Mesenchymal stem cell (in vitro differentiated cells and primary cell): ENCODE results near the gene PREB.

Experiments
- DNase-seq: peaks from one replicate; pipeline ENCODE4 v3.0.0-alpha.2; 2013
- H2AFZ ChIP-seq: one replicate; pipeline ENCODE4 v1.6.1; 2013; ENCODE audit warnings: low read depth, mild to moderate bottlenecking, control low read depth, inconsistent platforms, low read length, moderate library complexity
- H2AK5ac ChIP-seq: 2 replicates; pipeline ENCODE4 v1.6.1; 2013; ENCODE audit warnings: low read length, moderate library complexity, mild to moderate bottlenecking, inconsistent platforms; ENCODE audit not compliant: severe bottlenecking
- H2BK120ac ChIP-seq: one replicate; pipeline ENCODE4 v1.6.1; 2013; ENCODE audit warnings: low read depth, mild to moderate bottlenecking, inconsistent platforms, low read length, moderate library complexity
- H2BK12ac ChIP-seq, 2 experiments: one replicate each; pipeline ENCODE4 v1.6.1; 2013; ENCODE audit warnings: inconsistent platforms in 2 of 2, low read length in 2 of 2, mild to moderate bottlenecking in 2 of 2, moderate library complexity in 2 of 2, control low read depth in 1 of 2
- H2BK15ac ChIP-seq: one replicate; pipeline ENCODE4 v1.6.1; 2013; ENCODE audit warnings: mild to moderate bottlenecking, low read depth, inconsistent platforms; ENCODE audit not compliant: poor library complexity, severe bottlenecking
- H2BK5ac ChIP-seq: 2 replicates; pipeline ENCODE4 v1.6.1; 2013; ENCODE audit warnings: low read depth, mild to moderate bottlenecking, low read length, control low read depth, inconsistent platforms; ENCODE audit not compliant: poor library complexity, severe bottlenecking
- H3K14ac ChIP-seq, 2 experiments: one replicate each; pipeline ENCODE4 v1.6.1; 2013; ENCODE audit warnings: inconsistent platforms in 2 of 2, low read length in 2 of 2, control low read depth in 1 of 2, mild to moderate bottlenecking in 1 of 2, moderate library complexity in 1 of 2
- H3K18ac ChIP-seq, 2 experiments: one replicate each; pipeline ENCODE4 v1.6.1; 2013; ENCODE audit warnings: inconsistent platforms in 2 of 2, low read length in 2 of 2, control low read depth in 1 of 2, low read depth in 1 of 2, mild to moderate bottlenecking in 1 of 2
- H3K23ac ChIP-seq, 2 experiments: one replicate each; pipeline ENCODE4 v1.6.1; 2013; ENCODE audit warnings: inconsistent platforms in 2 of 2, low read length in 2 of 2, mild to moderate bottlenecking in 2 of 2, moderate library complexity in 2 of 2, control low read depth in 1 of 2
- H3K27ac ChIP-seq: 2 replicates; pipeline ENCODE4 v1.5.1; 2013; ENCODE audit warnings: mild to moderate bottlenecking, moderate library complexity, low read length, control low read depth, inconsistent platforms; ENCODE audit not compliant: poor library complexity, severe bottlenecking
- H3K27me3 ChIP-seq, 2 experiments: 2 replicates each; pipeline versions ENCODE4 v1.6.1 to v1.7.0; 2013; ENCODE audit warnings: low read length in 2 of 2, mild to moderate bottlenecking in 2 of 2, moderate library complexity in 2 of 2, control low read depth in 1 of 2, inconsistent platforms in 1 of 2; ENCODE audit not compliant: control insufficient read depth in 1 of 2, insufficient read depth in 1 of 2
- H3K36me3 ChIP-seq, 2 experiments: 2 replicates each; pipeline versions ENCODE4 v1.6.1 to v1.7.0; 2013; ENCODE audit warnings: low read length in 2 of 2, control low read depth in 1 of 2, inconsistent platforms in 1 of 2, low read depth in 1 of 2, mild to moderate bottlenecking in 1 of 2; ENCODE audit not compliant: insufficient read depth in 2 of 2, control insufficient read depth in 1 of 2
- H3K4ac ChIP-seq, 2 experiments: one replicate each; pipeline ENCODE4 v1.6.1; 2013; ENCODE audit warnings: inconsistent platforms in 2 of 2, low read length in 2 of 2, mild to moderate bottlenecking in 2 of 2, moderate library complexity in 2 of 2, control low read depth in 1 of 2, low read depth in 1 of 2
- H3K4me1 ChIP-seq: 2 replicates; pipeline ENCODE4 v1.6.1; 2013; ENCODE audit warnings: low read depth, low read length, control low read depth; ENCODE audit not compliant: control insufficient read depth, insufficient read depth
- H3K4me2 ChIP-seq: 2 replicates; pipeline ENCODE4 v1.6.1; 2013; ENCODE audit warnings: low read length, mild to moderate bottlenecking, inconsistent platforms; ENCODE audit not compliant: poor library complexity, severe bottlenecking
- H3K4me3 ChIP-seq, 2 experiments: 2 replicates each; pipeline versions ENCODE4 v1.5.1 to v1.7.0; 2013; ENCODE audit warnings: low read length in 2 of 2, mild to moderate bottlenecking in 2 of 2, control low read depth in 1 of 2, low read depth in 1 of 2; ENCODE audit not compliant: insufficient read depth in 1 of 2
- H3K79me1 ChIP-seq: replicated peaks from 2 replicates; pipeline ENCODE4 v1.6.1; 2013; ENCODE audit warnings: mild to moderate bottlenecking, control low read depth, low read length, inconsistent platforms; ENCODE audit not compliant: poor library complexity, severe bottlenecking
- H3K9ac ChIP-seq: 2 replicates; pipeline ENCODE4 v1.7.0; 2013; ENCODE audit warnings: mild to moderate bottlenecking, low read length, moderate library complexity
- H3K9me3 ChIP-seq: 2 replicates; pipeline ENCODE4 v1.7.0; 2013; ENCODE audit warnings: mild to moderate bottlenecking, low read length; ENCODE audit not compliant: control insufficient read depth
- H4K8ac ChIP-seq: one replicate; pipeline ENCODE4 v1.6.1; 2013; ENCODE audit warnings: inconsistent platforms, mild to moderate bottlenecking, low read length, moderate library complexity
- H4K91ac ChIP-seq: one replicate; pipeline ENCODE4 v1.6.1; 2013; ENCODE audit warnings: mild to moderate bottlenecking, low read length, inconsistent platforms
- WGBS: methylation state at CpG from one replicate; pipeline ENCODE4 v1.1.7; 2013; ENCODE audit warnings: mixed read lengths; 5-methylcytosine and 5-hydroxymethylcytosine counted together

The PREB gene

GRCh38 chr2:27158468-27158867, 24.0 kb upstream of the PREB start:
- no peak overlapping the region for H3K4ac ChIP-seq
- H3K79me1 ChIP-seq = no peaks in the 10 kb centered on the region
- no peak overlapping the region for H2BK12ac ChIP-seq
- DNase-seq = no peak
- no peak overlapping the region for H2AK5ac ChIP-seq
- no peak overlapping the region for H3K4me3 ChIP-seq
- no peak overlapping the region for H2BK120ac ChIP-seq
- H3K14ac ChIP-seq = no peak overlapping the region
- no peak overlapping the region for H4K91ac ChIP-seq
- H3K9ac ChIP-seq = no peak overlapping the region
- no peak overlapping the region for H2BK15ac ChIP-seq
- H2BK5ac ChIP-seq = no peak overlapping the region
- no peaks in the 10 kb centered on the region for H3K36me3 ChIP-seq
- H3K4me2 ChIP-seq = no peak overlapping the region
- H2AFZ ChIP-seq = no peak overlapping the region
- H3K18ac ChIP-seq = no peak overlapping the region
- H4K8ac ChIP-seq = no peak overlapping the region
- H3K27me3 ChIP-seq = peaks cover 0 to 7% of the 10 kb centered on the region in 2 experiments
- no peak overlapping the region for H3K23ac ChIP-seq
- H3K4me1 ChIP-seq = no peaks in the 10 kb centered on the region
- H3K27ac ChIP-seq = no peak overlapping the region
- H3K9me3 ChIP-seq = no peaks in the 10 kb centered on the region
- 79% methylated on average over 6 of the region's 6 CpGs for WGBS

GRCh38 chr2:27155069-27155520, 20.7 kb upstream of the PREB start:
- no peaks in the 10 kb centered on the region for H3K36me3 ChIP-seq
- H3K4me3 ChIP-seq = no peak overlapping the region
- no peak overlapping the region for H2BK15ac ChIP-seq
- no peak overlapping the region for H3K4me2 ChIP-seq
- no peak overlapping the region for H3K27ac ChIP-seq
- DNase-seq = no peak
- H3K4ac ChIP-seq = no peak overlapping the region
- H3K79me1 ChIP-seq = no peaks in the 10 kb centered on the region
- no peak overlapping the region for H2AK5ac ChIP-seq
- H3K23ac ChIP-seq = no peak overlapping the region
- H2BK120ac ChIP-seq = no peak overlapping the region
- WGBS = 86% methylated on average over 6 of the region's 9 CpGs
- no peak overlapping the region for H4K91ac ChIP-seq
- no peak overlapping the region for H2BK5ac ChIP-seq
- no peak overlapping the region for H4K8ac ChIP-seq
- H3K9me3 ChIP-seq = no peaks in the 10 kb centered on the region
- no peak overlapping the region for H2BK12ac ChIP-seq
- H3K9ac ChIP-seq = no peak overlapping the region
- no peak overlapping the region for H3K14ac ChIP-seq
- no peak overlapping the region for H2AFZ ChIP-seq
- peaks cover 4 to 13% of the 10 kb centered on the region in 2 experiments for H3K27me3 ChIP-seq
- no peaks in the 10 kb centered on the region for H3K4me1 ChIP-seq
- no peak overlapping the region for H3K18ac ChIP-seq

- no peak overlapping the region for H2BK5ac ChIP-seq
- peak overlapping the region; percentile 16 for H2BK15ac ChIP-seq
- H4K91ac ChIP-seq = no peak overlapping the region
- H3K18ac ChIP-seq = no peak overlapping the region
- no peak overlapping the region for H2AFZ ChIP-seq
- H3K4me3 ChIP-seq = no peak overlapping the region
- H2BK12ac ChIP-seq = no peak overlapping the region
- no peak overlapping the region for H4K8ac ChIP-seq
- H3K27me3 ChIP-seq = peaks cover 4 to 12% of the 10 kb centered on the region in 2 experiments
- no peak for DNase-seq
- H3K9me3 ChIP-seq = no peaks in the 10 kb centered on the region
- WGBS = 59% methylated on average over 6 of the region's 6 CpGs
- H3K4ac ChIP-seq = no peak overlapping the region
- H3K79me1 ChIP-seq = no peaks in the 10 kb centered on the region
- H3K14ac ChIP-seq = no peak overlapping the region
- H3K23ac ChIP-seq = no peak overlapping the region
- no peaks in the 10 kb centered on the region for H3K4me1 ChIP-seq
- no peak overlapping the region for H3K27ac ChIP-seq
- H2AK5ac ChIP-seq = no peak overlapping the region
- H2BK120ac ChIP-seq = no peak overlapping the region
- no peaks in the 10 kb centered on the region for H3K36me3 ChIP-seq
- no peak overlapping the region for H3K4me2 ChIP-seq
- no peak overlapping the region for H3K9ac ChIP-seq
Observed at GRCh38 chr2:27154488-27154887, 20.1 kb upstream of the PREB start.

- Histone ChIP-seq H3K18ac (no peak overlapping the region), H2AFZ (no peak overlapping the region), H3K4me2 (no peak overlapping the region), H3K27me3 (peaks cover 19 to 23% of the 10 kb centered on the region in 2 experiments), H2BK15ac (no peak overlapping the region), H3K27ac (no peak overlapping the region), H3K9me3 (no peaks in the 10 kb centered on the region), H3K14ac (no peak overlapping the region), H3K4ac (no peak overlapping the region), H3K4me1 (peaks cover 2% of the 10 kb centered on the region), H4K8ac (no peak overlapping the region), H3K23ac (no peak overlapping the region), H2AK5ac (no peak overlapping the region), H3K36me3 (no peaks in the 10 kb centered on the region), H4K91ac (no peak overlapping the region), H3K9ac (no peak overlapping the region), H2BK5ac (no peak overlapping the region), H2BK120ac (no peak overlapping the region), H2BK12ac (no peak overlapping the region), H3K4me3 (no peak overlapping the region), H3K79me1 (no peaks in the 10 kb centered on the region)
- peak; percentile 33 for DNase-seq
- 50% methylated on average over 2 of the region's 2 CpGs for WGBS
Observed at GRCh38 chr2:27152796-27153464, 18.5 kb upstream of the PREB start.
